Neuronal stem cell (in vitro differentiated cells): Measurements from ENCODE around the gene ISCA2.
A peak's percentile ranks its signal among the peaks of the same experiment; 100 is the strongest.

Source experiments
- DNase-seq: peaks from one replicate; pipeline ENCODE4 v3.0.0-alpha.2; 2013; ENCODE audit warnings: low spot score
- H2AFZ ChIP-seq: one replicate; pipeline ENCODE4 v1.6.1; 2013; ENCODE audit warnings: mild to moderate bottlenecking, low read length, inconsistent platforms
- H2AK5ac ChIP-seq: 2 replicates; pipeline ENCODE4 v1.6.1; 2013; ENCODE audit warnings: low read depth, mild to moderate bottlenecking, inconsistent platforms, low read length, moderate library complexity, mixed read lengths
- H2BK120ac ChIP-seq: 2 replicates; pipeline ENCODE4 v1.6.1; 2013; ENCODE audit warnings: low read depth, mild to moderate bottlenecking, inconsistent platforms, low read length, moderate library complexity, mixed read lengths
- H2BK12ac ChIP-seq: one replicate; pipeline ENCODE4 v1.6.1; 2013; ENCODE audit warnings: low read length, inconsistent platforms
- H2BK15ac ChIP-seq: 2 replicates; pipeline ENCODE4 v1.6.1; 2013; ENCODE audit warnings: mild to moderate bottlenecking, low read length, inconsistent platforms, mixed read lengths
- H2BK5ac ChIP-seq: one replicate; pipeline ENCODE4 v1.6.1; 2013; ENCODE audit warnings: inconsistent platforms, mild to moderate bottlenecking, low read length, moderate library complexity
- H3K14ac ChIP-seq: one replicate; pipeline ENCODE4 v1.6.1; 2013; ENCODE audit warnings: low read length, inconsistent platforms
- H3K18ac ChIP-seq: 2 replicates; pipeline ENCODE4 v1.6.1; 2013; ENCODE audit warnings: low read length, inconsistent platforms
- H3K23ac ChIP-seq: 2 replicates; pipeline ENCODE4 v1.6.1; 2013; ENCODE audit warnings: low read depth, mild to moderate bottlenecking, mixed read lengths, low read length, inconsistent platforms; ENCODE audit not compliant: poor library complexity
- H3K27ac ChIP-seq: replicated peaks from 3 replicates; pipeline ENCODE4 v1.5.1; 2013; ENCODE audit warnings: low read length, inconsistent platforms
- H3K27me3 ChIP-seq, 3 experiments: 2 replicates each; pipeline ENCODE4 v1.6.1; 2013; ENCODE audit warnings: low read length in 3 of 3, mild to moderate bottlenecking in 2 of 3, inconsistent platforms in 1 of 3, low read depth in 1 of 3, mixed read lengths in 1 of 3, moderate library complexity in 1 of 3; ENCODE audit not compliant: control insufficient read depth in 3 of 3, insufficient read depth in 3 of 3
- H3K36me3 ChIP-seq, 2 donors: replicated peaks in 1 of 2; 2 replicates each; pipeline ENCODE4 v1.6.1; 2013; ENCODE audit warnings: low read length in 2 of 2; ENCODE audit not compliant: control insufficient read depth in 2 of 2, insufficient read depth in 2 of 2
- H3K4ac ChIP-seq: 2 replicates; pipeline ENCODE4 v1.6.1; 2013; ENCODE audit warnings: inconsistent platforms, mild to moderate bottlenecking, low read length, moderate library complexity
- H3K4me1 ChIP-seq, 2 donors: 1 replicate in 1 of 2; 2 replicates in 1 of 2; pipeline ENCODE4 v1.6.1; 2013; ENCODE audit warnings: low read length in 2 of 2, low read depth in 1 of 2; ENCODE audit not compliant: control insufficient read depth in 2 of 2, insufficient read depth in 1 of 2
- H3K4me2 ChIP-seq: one replicate; pipeline ENCODE4 v1.6.1; 2013; ENCODE audit warnings: mild to moderate bottlenecking, low read length, inconsistent platforms; ENCODE audit not compliant: insufficient read depth, poor library complexity, severe bottlenecking
- H3K4me3 ChIP-seq, 2 donors: 2 replicates each; pipeline ENCODE4 v1.5.1; 2013; ENCODE audit warnings: low read length in 2 of 2, mild to moderate bottlenecking in 2 of 2, inconsistent platforms in 1 of 2, moderate library complexity in 1 of 2
- H3K79me1 ChIP-seq: one replicate; pipeline ENCODE4 v1.6.1; 2013; ENCODE audit warnings: low read depth, mild to moderate bottlenecking, inconsistent platforms, low read length, moderate library complexity
- H3K9ac ChIP-seq: one replicate; pipeline ENCODE4 v1.6.1; 2013; ENCODE audit warnings: mild to moderate bottlenecking, low read depth, low read length, inconsistent platforms; ENCODE audit not compliant: poor library complexity
- H3K9me3 ChIP-seq, 2 donors: replicated peaks in 1 of 2; 2 replicates each; pipeline versions ENCODE3 to v1.6.1; 2013; ENCODE audit warnings: low read length in 2 of 2, mild to moderate bottlenecking in 2 of 2, inconsistent platforms in 1 of 2, low read depth in 1 of 2, mixed read lengths in 1 of 2, moderate library complexity in 1 of 2; ENCODE audit not compliant: control insufficient read depth in 2 of 2, insufficient read depth in 1 of 2
- H4K8ac ChIP-seq: one replicate; pipeline ENCODE4 v1.6.1; 2013; ENCODE audit warnings: low read depth, mild to moderate bottlenecking, inconsistent platforms, low read length, moderate library complexity
- H4K91ac ChIP-seq: one replicate; pipeline ENCODE4 v1.6.1; 2013; ENCODE audit warnings: low read length, low read depth, mild to moderate bottlenecking, inconsistent platforms; ENCODE audit not compliant: poor library complexity
- WGBS, 2 donors: extraction: QIAGEN DNeasy Blood & Tissue Kit; methylation state at CpG; one replicate each; pipeline ENCODE4 v1.1.7; 2013; ENCODE audit warnings: missing lambda C conversion rate in 2 of 2, mixed read lengths in 1 of 2; ENCODE audit not compliant: insufficient read length in 2 of 2, insufficient replicate concordance in 1 of 2; ENCODE audit errors: extremely low coverage in 2 of 2; 5-methylcytosine and 5-hydroxymethylcytosine counted together

The ISCA2 gene

DNA sequence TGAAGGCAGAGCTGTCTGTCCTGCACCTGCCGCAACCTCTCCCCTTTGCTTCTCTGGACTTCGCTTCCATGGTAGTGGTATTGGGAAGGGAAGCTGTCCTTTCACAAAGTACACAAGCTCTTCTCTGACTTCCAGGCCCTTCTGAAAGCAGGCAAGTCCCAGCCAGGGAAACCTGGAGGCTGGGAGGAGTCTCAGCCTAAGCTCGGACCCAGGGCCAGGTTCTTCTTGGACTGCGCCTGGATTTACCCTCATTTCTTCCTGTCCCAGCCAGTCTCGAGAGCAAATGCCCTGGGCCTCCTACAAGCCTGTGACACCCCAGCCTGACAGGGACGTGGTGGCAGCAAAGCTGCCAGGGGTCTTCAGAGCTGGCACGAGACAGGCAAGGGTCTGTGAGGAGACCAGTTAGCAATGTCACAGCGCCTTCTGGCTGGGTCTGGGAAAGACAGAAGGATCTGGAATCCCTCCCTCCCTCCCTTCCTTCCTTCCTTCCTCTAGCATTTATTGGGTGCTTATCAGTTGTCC, 22.4 kb downstream of the ISCA2 start:
- H2BK120ac ChIP-seq, result peak overlapping the region; percentile 13
- no peak for DNase-seq
- WGBS, 2 donors, result no CpG with 5 or more reads among the region's 8 CpGs
- H2AK5ac ChIP-seq, result peak overlapping the region; percentile 4
- H2BK15ac ChIP-seq, result no peak overlapping the region
- H2BK5ac ChIP-seq, result peak overlapping the region; percentile 84
- no peaks in the 10 kb centered on the region for H3K27me3 ChIP-seq
- H3K4me2 ChIP-seq, result no peak overlapping the region
- H3K4ac ChIP-seq, result no peak overlapping the region
- H3K9me3 ChIP-seq, result no peaks in the 10 kb centered on the region
- H3K9ac ChIP-seq, result no peak overlapping the region
- peak overlapping the region; percentile 64 for H4K91ac ChIP-seq
- H2BK12ac ChIP-seq, result no peak overlapping the region
- H3K36me3 ChIP-seq, result no peaks in the 10 kb centered on the region
- H3K18ac ChIP-seq, result no peak overlapping the region
- no peak overlapping the region for H3K14ac ChIP-seq
- peaks cover 21 to 25% of the 10 kb centered on the region in 2 donors for H3K4me1 ChIP-seq
- no peak overlapping the region for H2AFZ ChIP-seq
- no peak overlapping the region for H4K8ac ChIP-seq
- H3K23ac ChIP-seq, result no peak overlapping the region
- H3K4me3 ChIP-seq, result no peak overlapping the region
- no peak overlapping the region for H3K27ac ChIP-seq
- H3K79me1 ChIP-seq, result no peaks in the 10 kb centered on the region

- Histone ChIP-seq H2BK12ac (no peak overlapping the region), H2BK5ac (no peak overlapping the region), H3K79me1 (no peaks in the 10 kb centered on the region), H4K8ac (no peak overlapping the region), H3K4me3 (no peak overlapping the region), H3K27ac (no peak overlapping the region), H4K91ac (no peak overlapping the region), H2BK15ac (no peak overlapping the region), H3K18ac (peak overlapping the region; percentile 45), H3K4ac (no peak overlapping the region), H3K23ac (no peak overlapping the region), H3K36me3 (no peaks in the 10 kb centered on the region), H3K9ac (no peak overlapping the region), H3K27me3 (no peaks in the 10 kb centered on the region), H2BK120ac (no peak overlapping the region), H2AK5ac (no peak overlapping the region), H3K4me1 (peaks cover 14 to 19% of the 10 kb centered on the region in 2 donors), H3K9me3 (no peaks in the 10 kb centered on the region), H3K4me2 (no peak overlapping the region), H2AFZ (peak overlapping the region; percentile 45), H3K14ac (peak overlapping the region; percentile 32)
- DNase-seq, result no peak
- no CpG with 5 or more reads among the region's 12 CpGs for WGBS, 2 donors
Measured at GRCh38 chr14:74516451-74517160, 23.0 kb downstream of the ISCA2 start.

GRCh38 chr14:74517731-74518130, 24.2 kb downstream of the ISCA2 start:
- Histone ChIP-seq H4K91ac (no peak overlapping the region), H3K79me1 (no peaks in the 10 kb centered on the region), H2BK5ac (no peak overlapping the region), H3K4me3 (no peak overlapping the region), H3K4me2 (no peak overlapping the region), H2AK5ac (peak overlapping the region; percentile 33), H2BK120ac (peak overlapping the region; percentile 27), H2AFZ (no peak overlapping the region), H2BK15ac (no peak overlapping the region), H3K18ac (no peak overlapping the region), H3K36me3 (no peaks in the 10 kb centered on the region), H3K14ac (no peak overlapping the region), H3K23ac (no peak overlapping the region), H2BK12ac (no peak overlapping the region), H3K9ac (no peak overlapping the region), H3K4ac (no peak overlapping the region), H3K9me3 (no peaks in the 10 kb centered on the region), H3K27me3 (no peaks in the 10 kb centered on the region), H4K8ac (no peak overlapping the region), H3K4me1 (peaks cover 14 to 18% of the 10 kb centered on the region in 2 donors), H3K27ac (no peak overlapping the region)
- WGBS, 2 donors, result no CpG with 5 or more reads among the region's 4 CpGs
- DNase-seq, result no peak

DNA sequence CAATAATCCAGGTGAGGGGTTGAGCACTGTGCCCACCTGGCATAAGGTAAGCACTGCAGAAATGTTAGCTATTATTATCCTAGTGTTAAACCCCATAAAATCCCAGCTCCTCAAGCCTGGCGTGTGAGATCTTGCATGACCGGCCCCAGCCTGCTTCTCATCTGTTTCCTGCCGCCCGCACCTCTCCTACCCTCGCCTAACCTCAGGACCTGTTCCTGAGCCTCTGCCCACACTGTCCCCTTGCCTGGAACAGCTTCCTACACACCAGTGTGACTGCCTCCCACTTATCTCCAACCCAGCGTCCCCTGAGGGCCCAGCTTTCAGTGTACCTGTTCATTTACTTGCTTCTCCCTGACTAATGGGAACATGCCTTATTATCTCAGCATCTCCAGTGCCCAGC, 24.7 kb downstream of the ISCA2 start:
- Histone ChIP-seq H2AFZ (no peak overlapping the region), H3K36me3 (no peaks in the 10 kb centered on the region), H3K23ac (no peak overlapping the region), H3K14ac (no peak overlapping the region), H3K4me3 (no peak overlapping the region), H2BK15ac (no peak overlapping the region), H2BK120ac (no peak overlapping the region), H3K27ac (no peak overlapping the region), H3K18ac (no peak overlapping the region), H3K79me1 (no peaks in the 10 kb centered on the region), H4K8ac (no peak overlapping the region), H3K4me1 (peaks cover 18 to 19% of the 10 kb centered on the region in 2 donors), H3K9ac (no peak overlapping the region), H2BK5ac (no peak overlapping the region), H3K9me3 (no peaks in the 10 kb centered on the region), H3K4me2 (no peak overlapping the region), H2AK5ac (no peak overlapping the region), H2BK12ac (no peak overlapping the region), H3K27me3 (peaks cover 0 to under 1% (median 0%) of the 10 kb centered on the region in 3 experiments), H3K4ac (no peak overlapping the region), H4K91ac (no peak overlapping the region)
- no peak for DNase-seq
- WGBS, 2 donors, result no CpG with 5 or more reads among the region's 6 CpGs
